Measurements from ENCODE around the gene CERK.
A peak's percentile ranks its signal among the peaks of the same experiment; 100 is the strongest.

CERK gene

DNA sequence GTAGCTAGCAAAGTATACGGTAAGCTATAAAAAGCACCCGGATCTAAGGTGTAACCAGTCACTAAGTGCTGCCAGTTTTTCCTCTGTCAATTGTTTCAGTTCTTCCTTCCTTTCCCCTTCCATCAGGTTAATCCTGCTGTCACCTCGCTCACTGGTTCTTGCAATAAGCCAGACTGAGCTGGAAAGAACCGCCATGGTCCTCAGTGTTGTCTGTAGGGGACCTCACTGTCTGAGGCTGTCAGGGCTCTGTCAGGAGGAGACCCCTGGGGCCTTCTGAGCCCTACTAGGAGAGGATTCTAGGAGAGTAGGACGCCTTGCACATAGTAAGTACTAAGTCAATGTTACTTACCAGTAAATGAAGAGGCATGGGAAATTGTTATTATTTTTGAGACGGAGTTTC, 23.0 kb upstream of the CERK start:
- no peak for DNase-seq (ENCODE audit: low read depth in 1 of 2, low spot score in 1 of 2)
- no peak for TF ChIP-seq POLR2AphosphoS5 (IDR thresholded peaks at IDR 0.05; ENCODE audit: low read depth)
- Histone ChIP-seq H3K27me3 (ENCODE audit: insufficient read depth, poor library complexity, severe bottlenecking) (no peaks in the 10 kb centered on the region), H3K27ac (replicated peaks) (no peak overlapping the region; the same call in 1 of the 2 replicates), H3K4me3 (replicated peaks; ENCODE audit: insufficient read depth, low read length) (no peak overlapping the region)

DNA sequence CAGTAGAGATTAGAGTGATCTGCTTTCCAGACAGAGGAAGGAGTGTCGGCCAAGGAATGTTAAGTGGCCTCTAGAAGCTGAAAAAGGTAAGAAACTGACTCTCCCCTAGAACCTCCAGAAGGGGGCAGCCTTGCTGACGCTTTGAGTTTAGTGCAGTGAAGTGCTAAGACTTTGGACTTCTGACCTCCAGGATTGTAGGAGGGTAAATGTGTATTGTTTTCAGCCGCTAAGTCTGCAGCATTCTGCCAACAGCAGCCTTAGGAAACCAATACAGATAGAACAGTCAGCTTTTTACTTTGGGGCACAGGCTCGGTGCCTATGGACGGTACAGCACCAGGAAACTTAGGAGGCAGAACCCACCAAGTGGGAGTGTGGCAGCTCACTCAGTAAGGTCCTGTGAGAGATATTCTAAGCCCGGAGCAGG, 20.8 kb upstream of the CERK start:
- H3K27me3 ChIP-seq (ENCODE audit: insufficient read depth, poor library complexity, severe bottlenecking): no peaks in the 10 kb centered on the region
- no peak overlapping the region for H3K4me3 ChIP-seq (replicated peaks; ENCODE audit: insufficient read depth, low read length)
- peak in 1 of 2 experiments; percentile 65 for DNase-seq (ENCODE audit: low read depth in 1 of 2, low spot score in 1 of 2)
- peak; percentile 72 for TF ChIP-seq CTCF (IDR thresholded peaks at IDR 0.05; ENCODE audit: insufficient read depth, low read length)
- TF ChIP-seq SPI1 (IDR thresholded peaks at IDR 0.05; ENCODE audit: borderline replicate concordance, low read depth): no peak
- TF ChIP-seq POLR2AphosphoS5 (IDR thresholded peaks at IDR 0.05; ENCODE audit: low read depth): no peak
- TF ChIP-seq, protein P1, sequence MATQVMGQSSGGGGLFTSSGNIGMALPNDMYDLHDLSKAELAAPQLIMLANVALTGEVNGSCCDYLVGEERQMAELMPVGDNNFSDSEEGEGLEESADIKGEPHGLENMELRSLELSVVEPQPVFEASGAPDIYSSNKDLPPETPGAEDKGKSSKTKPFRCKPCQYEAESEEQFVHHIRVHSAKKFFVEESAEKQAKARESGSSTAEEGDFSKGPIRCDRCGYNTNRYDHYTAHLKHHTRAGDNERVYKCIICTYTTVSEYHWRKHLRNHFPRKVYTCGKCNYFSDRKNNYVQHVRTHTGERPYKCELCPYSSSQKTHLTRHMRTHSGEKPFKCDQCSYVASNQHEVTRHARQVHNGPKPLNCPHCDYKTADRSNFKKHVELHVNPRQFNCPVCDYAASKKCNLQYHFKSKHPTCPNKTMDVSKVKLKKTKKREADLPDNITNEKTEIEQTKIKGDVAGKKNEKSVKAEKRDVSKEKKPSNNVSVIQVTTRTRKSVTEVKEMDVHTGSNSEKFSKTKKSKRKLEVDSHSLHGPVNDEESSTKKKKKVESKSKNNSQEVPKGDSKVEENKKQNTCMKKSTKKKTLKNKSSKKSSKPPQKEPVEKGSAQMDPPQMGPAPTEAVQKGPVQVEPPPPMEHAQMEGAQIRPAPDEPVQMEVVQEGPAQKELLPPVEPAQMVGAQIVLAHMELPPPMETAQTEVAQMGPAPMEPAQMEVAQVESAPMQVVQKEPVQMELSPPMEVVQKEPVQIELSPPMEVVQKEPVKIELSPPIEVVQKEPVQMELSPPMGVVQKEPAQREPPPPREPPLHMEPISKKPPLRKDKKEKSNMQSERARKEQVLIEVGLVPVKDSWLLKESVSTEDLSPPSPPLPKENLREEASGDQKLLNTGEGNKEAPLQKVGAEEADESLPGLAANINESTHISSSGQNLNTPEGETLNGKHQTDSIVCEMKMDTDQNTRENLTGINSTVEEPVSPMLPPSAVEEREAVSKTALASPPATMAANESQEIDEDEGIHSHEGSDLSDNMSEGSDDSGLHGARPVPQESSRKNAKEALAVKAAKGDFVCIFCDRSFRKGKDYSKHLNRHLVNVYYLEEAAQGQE (IDR thresholded peaks at IDR 0.05; ENCODE audit: insufficient replicate concordance, low read depth): no peak
- peak overlapping the region; percentile 54 for H3K27ac ChIP-seq (replicated peaks)

GRCh38 chr22:46758121-46758520, 20.1 kb upstream of the CERK start:
- Histone ChIP-seq H3K27me3 (ENCODE audit: insufficient read depth, poor library complexity, severe bottlenecking) (no peaks in the 10 kb centered on the region), H3K27ac (replicated peaks) (peak overlapping the region; percentile 54), H3K4me3 (replicated peaks; ENCODE audit: insufficient read depth, low read length) (no peak overlapping the region)
- TF ChIP-seq GABPA (IDR thresholded peaks at IDR 0.05; ENCODE audit: low read depth) (no peak), POLR2AphosphoS5 (IDR thresholded peaks at IDR 0.05; ENCODE audit: low read depth) (no peak), SPI1 (IDR thresholded peaks at IDR 0.05; ENCODE audit: borderline replicate concordance, low read depth) (no peak), CTCF (IDR thresholded peaks at IDR 0.05; ENCODE audit: insufficient read depth, low read length) (no peak)
- TF ChIP-seq, protein P1 (IDR thresholded peaks at IDR 0.05; ENCODE audit: insufficient replicate concordance, low read depth): no peak
- DNase-seq (ENCODE audit: low read depth in 1 of 2, low spot score in 1 of 2): peak in 1 of 2 experiments; percentile 84

DNA sequence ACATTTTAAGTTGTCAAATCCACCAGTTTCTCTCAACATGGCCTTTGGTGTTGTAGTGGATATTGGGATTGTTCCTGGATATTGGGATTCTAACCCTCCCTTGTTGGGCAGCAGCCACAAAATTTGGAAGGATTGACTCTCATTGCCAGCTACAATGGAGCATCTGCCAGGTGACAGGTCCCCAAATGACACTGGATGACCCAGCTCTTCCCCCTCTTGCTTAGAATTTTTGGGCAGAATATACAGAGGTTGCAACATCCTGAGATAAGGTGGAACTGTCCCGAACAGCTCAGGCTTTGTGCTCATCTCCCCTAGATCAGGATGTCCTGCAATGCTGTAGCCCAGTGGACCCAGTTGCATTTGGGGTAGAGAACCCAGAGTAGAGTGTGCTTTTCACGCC, 19.1 kb upstream of the CERK start:
- no peak for TF ChIP-seq POLR2AphosphoS5 (IDR thresholded peaks at IDR 0.05; ENCODE audit: low read depth)
- TF ChIP-seq, protein P1 (IDR thresholded peaks at IDR 0.05; ENCODE audit: insufficient replicate concordance, low read depth): no peak
- Histone ChIP-seq H3K27ac (replicated peaks) (peak overlapping the region; percentile 54; the same call in 1 of the 2 replicates), H3K4me3 (replicated peaks; ENCODE audit: insufficient read depth, low read length) (no peak overlapping the region), H3K27me3 (ENCODE audit: insufficient read depth, poor library complexity, severe bottlenecking) (no peaks in the 10 kb centered on the region)
- no peak for DNase-seq (ENCODE audit: low read depth in 1 of 2, low spot score in 1 of 2)

Measured in HL-60 (cell line).